PC-3 (cell line): ENCODE data around the gene AKAP6.

ENCODE experiments used
- CTCF ChIP-seq: fragments of 300-600 bp; sonication (generic); conservative IDR thresholded peaks from 2 replicates; pipeline ENCODE4 v1.5.1; 2017; ENCODE audit warnings: antibody characterized with exemption, low read depth, mild to moderate bottlenecking, low read length
- EZH2 ChIP-seq: fragments of 300-600 bp; sonication (generic); IDR thresholded peaks from one replicate; pipeline ENCODE4 v1.6.1; 2017; ENCODE audit warnings: antibody characterized with exemption, mild to moderate bottlenecking, low read length; ENCODE audit not compliant: unreplicated experiment

- no peak for TF ChIP-seq CTCF
- TF ChIP-seq EZH2: no peak
Observed at GRCh38 chr14:32667287-32667686, 338.2 kb downstream of the AKAP6 start.
